ENCODE measurements around the gene PHACTR2. TPM values are rescaled to one million over a fixed set of nuclear protein-coding genes. Genes with fewer than 3 reads are reported as not detected.

Gene PHACTR2
- total and polyA plus RNA-seq, 2 of the 13 experiments (the other 11 are each of a cell fraction or from before 2014, with no cell fraction given) = 11.3 to 28.2 TPM

DNA sequence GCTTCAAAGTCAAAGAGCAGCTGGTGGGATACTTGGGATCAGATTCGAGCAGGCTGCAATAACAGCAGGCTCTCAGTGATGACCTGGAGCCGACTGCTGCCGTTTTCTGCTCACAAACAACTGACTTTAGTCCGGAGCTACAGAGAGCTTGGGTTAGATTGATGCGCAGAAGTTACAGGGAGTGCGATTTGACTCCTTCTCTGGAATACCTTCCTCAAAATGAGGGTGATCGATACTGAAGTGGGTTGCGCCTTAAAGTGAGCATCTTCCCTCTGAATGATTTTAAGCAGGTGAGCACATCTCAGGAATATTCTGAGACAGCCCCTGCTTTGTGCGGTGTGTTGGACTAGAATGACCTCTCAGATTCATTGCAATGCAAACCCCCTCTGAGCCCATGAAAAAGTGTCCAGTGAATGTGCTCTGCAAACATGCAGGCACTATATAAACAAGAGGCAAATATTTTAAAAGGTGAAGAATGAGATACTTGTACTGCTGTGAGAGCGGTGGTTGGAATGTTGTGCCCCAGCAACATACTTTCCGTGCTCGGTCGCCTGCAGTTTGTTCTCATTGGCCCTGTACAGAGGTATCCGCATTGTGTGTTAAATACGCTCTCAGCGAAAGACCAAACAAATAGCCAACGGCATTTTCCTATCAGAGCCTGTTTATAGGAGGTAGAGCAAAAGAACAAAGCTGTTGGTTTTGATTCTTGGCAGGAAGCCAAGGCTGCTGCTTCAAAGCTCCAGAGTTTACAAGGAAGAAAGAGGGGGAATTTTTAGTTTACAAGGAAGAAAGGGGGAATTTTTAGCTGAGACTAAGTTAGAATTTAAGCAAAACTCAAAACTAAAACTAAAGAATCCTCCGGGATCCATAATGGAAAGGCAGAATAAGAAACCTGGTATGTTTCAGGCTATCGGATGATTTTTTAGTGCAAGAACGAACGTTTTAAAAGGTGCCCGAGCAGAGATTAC is 67.7 kb downstream of the PHACTR2 start (continued):
- peak; percentile 88 for TF ChIP-seq PATZ1 (CRISPR knock-in tag; IDR thresholded peaks at IDR 0.05)
- TF ChIP-seq SETDB1 (CRISPR knock-in tag; IDR thresholded peaks at IDR 0.05; ENCODE audit: borderline replicate concordance) = no peak
- 0 out of 2 replicates have a peak, but pooled peaks have one; percentile 60 for TF ChIP-seq ZNF709 (CRISPR knock-in tag; IDR thresholded peaks at IDR 0.05)
- TF ChIP-seq RELA (CRISPR knock-in tag; IDR thresholded peaks at IDR 0.05) = 0 out of 2 replicates have a peak, but pooled peaks have one; percentile 19
- no peak for TF ChIP-seq ZNF235 (CRISPR knock-in tag; IDR thresholded peaks at IDR 0.05; ENCODE audit: borderline replicate concordance)
- no peak for TF ChIP-seq TCF7L2 (IDR thresholded peaks at IDR 0.05; ENCODE audit: low read depth, low read length)
- no peak for TF ChIP-seq CENPT (CRISPR knock-in tag; IDR thresholded peaks at IDR 0.05; ENCODE audit: low read depth)
- TF ChIP-seq ZFP36 (IDR thresholded peaks at IDR 0.05; ENCODE audit: borderline replicate concordance, low read depth, low read length, partially characterized antibody) = no peak
- TF ChIP-seq ZNF704 (CRISPR knock-in tag; IDR thresholded peaks at IDR 0.05; ENCODE audit: borderline replicate concordance) = no peak
- TF ChIP-seq ESRRA (CRISPR knock-in tag; IDR thresholded peaks at IDR 0.05; ENCODE audit: low read depth) = 0 out of 2 replicates have a peak, but pooled peaks have one; percentile 10
- TF ChIP-seq, protein P1, sequence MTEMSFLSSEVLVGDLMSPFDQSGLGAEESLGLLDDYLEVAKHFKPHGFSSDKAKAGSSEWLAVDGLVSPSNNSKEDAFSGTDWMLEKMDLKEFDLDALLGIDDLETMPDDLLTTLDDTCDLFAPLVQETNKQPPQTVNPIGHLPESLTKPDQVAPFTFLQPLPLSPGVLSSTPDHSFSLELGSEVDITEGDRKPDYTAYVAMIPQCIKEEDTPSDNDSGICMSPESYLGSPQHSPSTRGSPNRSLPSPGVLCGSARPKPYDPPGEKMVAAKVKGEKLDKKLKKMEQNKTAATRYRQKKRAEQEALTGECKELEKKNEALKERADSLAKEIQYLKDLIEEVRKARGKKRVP (CRISPR knock-in tag; IDR thresholded peaks at IDR 0.05) = peak in 1 of 2 experiments; percentile 46; a peak in 1 of 4 replicates
- no peak; the same call in 1 of the 2 replicates for TF ChIP-seq ZNF768 (CRISPR knock-in tag; IDR thresholded peaks at IDR 0.05)
- peak; percentile 99 for TF ChIP-seq TEAD3 (CRISPR knock-in tag; optimal IDR thresholded peaks at IDR 0.05; ENCODE audit: borderline replicate concordance)
- peak; percentile 64; the same call in 1 of the 2 replicates for TF ChIP-seq DMAP1 (CRISPR knock-in tag; IDR thresholded peaks at IDR 0.05)
- TF ChIP-seq NFE2L1 (CRISPR knock-in tag; IDR thresholded peaks at IDR 0.05; ENCODE audit: borderline replicate concordance) = no peak
- no peak for TF ChIP-seq SRSF4 (IDR thresholded peaks at IDR 0.05; ENCODE audit: low read depth, low read length, poor library complexity, severe bottlenecking)
- TF ChIP-seq RCOR2 (CRISPR knock-in tag; IDR thresholded peaks at IDR 0.05) = no peak; the same call in 1 of the 2 replicates
- TF ChIP-seq ZNF33A (CRISPR knock-in tag; IDR thresholded peaks at IDR 0.05; ENCODE audit: borderline replicate concordance) = no peak
- peak; percentile 62 for TF ChIP-seq ZNF264 (CRISPR knock-in tag; IDR thresholded peaks at IDR 0.05)
- TF ChIP-seq GATAD2A (CRISPR knock-in tag; IDR thresholded peaks at IDR 0.05) = peak; percentile 95
- no peak for TF ChIP-seq ZNF17 (CRISPR knock-in tag; IDR thresholded peaks at IDR 0.05)
- peak; percentile 78 for TF ChIP-seq ZNF574 (CRISPR knock-in tag; IDR thresholded peaks at IDR 0.05)

Measured in HepG2 (cell line).